NK-92 (cell line): ENCODE data around the gene ANKRD65.
"Not testable (repeated sequence)": the region's sequence is repeated elsewhere in the genome, so short reads cannot be mapped to it uniquely, and the experiment has no call there.

Experiments used
- DNase-seq: peaks from one replicate; lab custom pipeline; 2025; ENCODE audit not compliant: unreplicated experiment; lab: John Stamatoyannopoulos, UW

The ANKRD65 gene

GRCh38 chr1:1430992-1431844 is 10.1 kb upstream of the ANKRD65 start:
- no peak for DNase-seq

GRCh38 chr1:1430114-1430982 is 9.3 kb upstream of the ANKRD65 start:
- no peak for DNase-seq

GRCh38 chr1:1429671-1430073 is 8.6 kb upstream of the ANKRD65 start:
- no peak for DNase-seq

- not testable (repeated sequence) for DNase-seq
Observed at GRCh38 chr1:1428967-1429366, 7.9 kb upstream of the ANKRD65 start.

- DNase-seq = no peak
Observed at GRCh38 chr1:1428174-1428573, 7.1 kb upstream of the ANKRD65 start.

- no peak for DNase-seq
Observed at GRCh38 chr1:1427820-1428148, 6.7 kb upstream of the ANKRD65 start.

- DNase-seq = no peak
Observed at GRCh38 chr1:1427106-1427819, 6.2 kb upstream of the ANKRD65 start.

- no peak for DNase-seq
Observed at GRCh38 chr1:1426496-1427105, 5.5 kb upstream of the ANKRD65 start.

GRCh38 chr1:1425753-1426495 is 4.8 kb upstream of the ANKRD65 start:
- DNase-seq = no peak

- no peak for DNase-seq
Observed at GRCh38 chr1:1425426-1425752, 4.3 kb upstream of the ANKRD65 start.

GRCh38 chr1:1424707-1425106 is 3.6 kb upstream of the ANKRD65 start:
- DNase-seq = no peak

- DNase-seq = no peak
Observed at GRCh38 chr1:1423245-1423597, 2.1 kb upstream of the ANKRD65 start.

GRCh38 chr1:1422465-1423244 is 1.6 kb upstream of the ANKRD65 start:
- DNase-seq = no peak

- DNase-seq = no peak
Observed at GRCh38 chr1:1421907-1422464, 910 bp upstream of the ANKRD65 start.

- DNase-seq = no peak
Observed at GRCh38 chr1:1420654-1421141, 378 bp downstream of the ANKRD65 start.

- DNase-seq = no peak
Observed at GRCh38 chr1:1419813-1420653, 1.0 kb downstream of the ANKRD65 start.

- DNase-seq = no peak
Observed at GRCh38 chr1:1419363-1419812, 1.7 kb downstream of the ANKRD65 start.
